Measurements from ENCODE around the gene GPC6. TPM values are rescaled to one million over a fixed set of nuclear protein-coding genes. Genes with fewer than 3 reads are reported as not detected.

Gene GPC6
- total RNA-seq = 0.11 and 0.39 TPM in 2 replicates

GRCh38 chr13:93226623-93227279 is at the start of gene GPC6:
Gene GPC6, plus strand, starts transcription at chr13:93226807.

Small RNAs within 50 kb of the gene (small RNA-seq; reads per million reads assigned to genes)
- gene RNA5SP35 = not detected

All from placental epithelial cell (primary cell).